ENCODE results near the gene PLCD1.
A peak's percentile ranks its signal among the peaks of the same experiment; 100 is the strongest.
"Not testable (repeated sequence)": the region's sequence is repeated elsewhere in the genome, so short reads cannot be mapped to it uniquely, and the experiment has no call there.

PLCD1 gene

GRCh38 chr3:37997791-37998370 lies 31.6 kb downstream of the PLCD1 start:
- DNase-seq: no peak

- DNase-seq: no peak
Observed at GRCh38 chr3:37997342-37997741, 32.1 kb downstream of the PLCD1 start.

GRCh38 chr3:37996785-37997301 lies 32.6 kb downstream of the PLCD1 start:
- peak; percentile 42 to 90 (median 69) for DNase-seq

- DNase-seq: peak in 1 of 5 experiments; percentile 51
Observed at GRCh38 chr3:37995652-37996641, 33.5 kb downstream of the PLCD1 start.

- DNase-seq: peak in 1 of 5 experiments; percentile 47
Observed at GRCh38 chr3:37994639-37994972, 34.8 kb downstream of the PLCD1 start.

GRCh38 chr3:37993820-37994638 lies 35.4 kb downstream of the PLCD1 start:
- DNase-seq: peak in 4 of 5 experiments; percentile 44 to 75 (median 59)

- no peak for DNase-seq
Observed at GRCh38 chr3:37993460-37993819, 36.0 kb downstream of the PLCD1 start.

GRCh38 chr3:37993067-37993455 lies 36.4 kb downstream of the PLCD1 start:
- DNase-seq: no peak

- DNase-seq: no peak
Observed at GRCh38 chr3:37992271-37993066, 37.0 kb downstream of the PLCD1 start.

GRCh38 chr3:37991823-37992222 lies 37.6 kb downstream of the PLCD1 start:
- no peak for DNase-seq

GRCh38 chr3:37991109-37991508 lies 38.3 kb downstream of the PLCD1 start:
- no peak for DNase-seq

- no peak for DNase-seq
Observed at GRCh38 chr3:37990527-37990926, 38.9 kb downstream of the PLCD1 start, which contains the start of gene VILL. Gene VILL, plus strand, starts transcription at chr3:37990786. Its CDS starts 2,887 bp downstream, at chr3:37993673.

GRCh38 chr3:37989821-37990480 lies 39.5 kb downstream of the PLCD1 start:
- no peak for DNase-seq

- DNase-seq: no peak
Observed at GRCh38 chr3:37988931-37989525, 40.4 kb downstream of the PLCD1 start.

GRCh38 chr3:37988376-37988775 lies 41.1 kb downstream of the PLCD1 start:
- DNase-seq: not testable (repeated sequence)

- DNase-seq: no peak
Observed at GRCh38 chr3:37987751-37988179, 41.7 kb downstream of the PLCD1 start.

- no peak for DNase-seq
Observed at GRCh38 chr3:37987315-37987697, 42.1 kb downstream of the PLCD1 start.

GRCh38 chr3:37986479-37987314 lies 42.7 kb downstream of the PLCD1 start:
- DNase-seq: no peak

GRCh38 chr3:37985637-37986320 lies 43.7 kb downstream of the PLCD1 start:
- no peak for DNase-seq

Data from T-helper 2 cell (primary cell).